Spleen (tissue), 7 donors: ENCODE measurements around the gene GLP2R.
"Not testable (repeated sequence)": the region's sequence is repeated elsewhere in the genome, so short reads cannot be mapped to it uniquely, and the experiment has no call there.

ENCODE experiments used
- CTCF ChIP-seq, 11 experiments: fragments of 200-600 bp in 7 of 11; fragments of 450-650 bp in 4 of 11; sonication (generic) in 4 of 11; IDR thresholded peaks in 8 of 11; conservative IDR thresholded peaks in 3 of 11; 1 replicate in 7 of 11; 2 replicates in 4 of 11; pipeline versions ENCODE4 v1.4.0 to v1.8.0; 2016 to 2021; ENCODE audit warnings: antibody characterized with exemption in 11 of 11, inconsistent platforms in 4 of 11, mild to moderate bottlenecking in 1 of 11
- POLR2A ChIP-seq, 3 donors: fragments of 450-650 bp; IDR thresholded peaks; one replicate each; pipeline ENCODE4 v1.5.1; 2017; ENCODE audit warnings: antibody characterized with exemption in 3 of 3, mild to moderate bottlenecking in 1 of 3
- POLR2AphosphoS5 ChIP-seq, 3 donors: sonication (generic); formaldehyde crosslinking; IDR thresholded peaks; one replicate each; pipeline ENCODE4 v1.5.1; 2017; ENCODE audit warnings: antibody characterized with exemption in 3 of 3
- donor health status: DM: no; HTN: no; CAD: no; lungs with moderate emphysema.
- donor health status: DM: no; HTN: no; CAD: no.
- donor health status: DM: no; HTN: no; CAD: no.

GRCh38 chr17:9921216-9921615 lies 95.5 kb downstream of the GLP2R start:
- not testable (repeated sequence) for TF ChIP-seq POLR2AphosphoS5 (IDR thresholded peaks at IDR 0.05); POLR2A (IDR thresholded peaks at IDR 0.05); CTCF (IDR thresholded peaks at IDR 0.05 in 8 of 11, conservative IDR thresholded peaks at IDR 0.05 in 3 of 11)
